ENCODE data around the gene PCDHA1.
A peak's percentile ranks its signal among the peaks of the same experiment; 100 is the strongest.

DNA sequence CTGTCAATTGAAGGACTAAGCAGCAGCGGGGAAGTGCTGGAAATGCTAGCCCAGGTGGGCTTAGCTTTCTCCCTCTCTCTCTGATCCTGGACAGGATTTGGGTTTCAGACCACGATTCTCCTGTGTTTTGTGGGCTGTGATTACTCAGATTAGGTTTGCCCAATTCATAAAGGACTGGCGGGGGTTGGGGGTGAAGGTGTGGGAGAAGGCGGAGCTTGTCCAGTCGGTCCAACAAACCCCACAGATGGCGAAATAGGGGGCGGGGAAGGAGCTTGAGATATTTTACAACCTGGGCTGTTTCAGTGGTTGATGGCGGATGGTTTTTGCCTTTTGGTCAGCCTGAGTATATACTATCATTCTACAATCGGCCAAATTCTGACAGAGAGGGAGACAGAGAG lies 215.5 kb downstream of the PCDHA1 start:
- TF ChIP-seq, protein P1, sequence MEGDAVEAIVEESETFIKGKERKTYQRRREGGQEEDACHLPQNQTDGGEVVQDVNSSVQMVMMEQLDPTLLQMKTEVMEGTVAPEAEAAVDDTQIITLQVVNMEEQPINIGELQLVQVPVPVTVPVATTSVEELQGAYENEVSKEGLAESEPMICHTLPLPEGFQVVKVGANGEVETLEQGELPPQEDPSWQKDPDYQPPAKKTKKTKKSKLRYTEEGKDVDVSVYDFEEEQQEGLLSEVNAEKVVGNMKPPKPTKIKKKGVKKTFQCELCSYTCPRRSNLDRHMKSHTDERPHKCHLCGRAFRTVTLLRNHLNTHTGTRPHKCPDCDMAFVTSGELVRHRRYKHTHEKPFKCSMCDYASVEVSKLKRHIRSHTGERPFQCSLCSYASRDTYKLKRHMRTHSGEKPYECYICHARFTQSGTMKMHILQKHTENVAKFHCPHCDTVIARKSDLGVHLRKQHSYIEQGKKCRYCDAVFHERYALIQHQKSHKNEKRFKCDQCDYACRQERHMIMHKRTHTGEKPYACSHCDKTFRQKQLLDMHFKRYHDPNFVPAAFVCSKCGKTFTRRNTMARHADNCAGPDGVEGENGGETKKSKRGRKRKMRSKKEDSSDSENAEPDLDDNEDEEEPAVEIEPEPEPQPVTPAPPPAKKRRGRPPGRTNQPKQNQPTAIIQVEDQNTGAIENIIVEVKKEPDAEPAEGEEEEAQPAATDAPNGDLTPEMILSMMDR (IDR thresholded peaks at IDR 0.05 in 2 of 3, conservative IDR thresholded peaks at IDR 0.05 in 1 of 3; ENCODE audit: borderline replicate concordance in 1 of 3, insufficient read depth in 1 of 3, low read depth in 2 of 3, low read length in 2 of 3), result no peak
- no peak for TF ChIP-seq TCF7L2 (IDR thresholded peaks at IDR 0.05; ENCODE audit: borderline replicate concordance, extremely low read depth, insufficient read depth, insufficient read length)
- no peak for TF ChIP-seq CBX3 (IDR thresholded peaks at IDR 0.05; ENCODE audit: low read depth)
- TF ChIP-seq, protein P2, sequence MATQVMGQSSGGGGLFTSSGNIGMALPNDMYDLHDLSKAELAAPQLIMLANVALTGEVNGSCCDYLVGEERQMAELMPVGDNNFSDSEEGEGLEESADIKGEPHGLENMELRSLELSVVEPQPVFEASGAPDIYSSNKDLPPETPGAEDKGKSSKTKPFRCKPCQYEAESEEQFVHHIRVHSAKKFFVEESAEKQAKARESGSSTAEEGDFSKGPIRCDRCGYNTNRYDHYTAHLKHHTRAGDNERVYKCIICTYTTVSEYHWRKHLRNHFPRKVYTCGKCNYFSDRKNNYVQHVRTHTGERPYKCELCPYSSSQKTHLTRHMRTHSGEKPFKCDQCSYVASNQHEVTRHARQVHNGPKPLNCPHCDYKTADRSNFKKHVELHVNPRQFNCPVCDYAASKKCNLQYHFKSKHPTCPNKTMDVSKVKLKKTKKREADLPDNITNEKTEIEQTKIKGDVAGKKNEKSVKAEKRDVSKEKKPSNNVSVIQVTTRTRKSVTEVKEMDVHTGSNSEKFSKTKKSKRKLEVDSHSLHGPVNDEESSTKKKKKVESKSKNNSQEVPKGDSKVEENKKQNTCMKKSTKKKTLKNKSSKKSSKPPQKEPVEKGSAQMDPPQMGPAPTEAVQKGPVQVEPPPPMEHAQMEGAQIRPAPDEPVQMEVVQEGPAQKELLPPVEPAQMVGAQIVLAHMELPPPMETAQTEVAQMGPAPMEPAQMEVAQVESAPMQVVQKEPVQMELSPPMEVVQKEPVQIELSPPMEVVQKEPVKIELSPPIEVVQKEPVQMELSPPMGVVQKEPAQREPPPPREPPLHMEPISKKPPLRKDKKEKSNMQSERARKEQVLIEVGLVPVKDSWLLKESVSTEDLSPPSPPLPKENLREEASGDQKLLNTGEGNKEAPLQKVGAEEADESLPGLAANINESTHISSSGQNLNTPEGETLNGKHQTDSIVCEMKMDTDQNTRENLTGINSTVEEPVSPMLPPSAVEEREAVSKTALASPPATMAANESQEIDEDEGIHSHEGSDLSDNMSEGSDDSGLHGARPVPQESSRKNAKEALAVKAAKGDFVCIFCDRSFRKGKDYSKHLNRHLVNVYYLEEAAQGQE (IDR thresholded peaks at IDR 0.05; ENCODE audit: low read depth), result no peak
- TF ChIP-seq, protein P3, sequence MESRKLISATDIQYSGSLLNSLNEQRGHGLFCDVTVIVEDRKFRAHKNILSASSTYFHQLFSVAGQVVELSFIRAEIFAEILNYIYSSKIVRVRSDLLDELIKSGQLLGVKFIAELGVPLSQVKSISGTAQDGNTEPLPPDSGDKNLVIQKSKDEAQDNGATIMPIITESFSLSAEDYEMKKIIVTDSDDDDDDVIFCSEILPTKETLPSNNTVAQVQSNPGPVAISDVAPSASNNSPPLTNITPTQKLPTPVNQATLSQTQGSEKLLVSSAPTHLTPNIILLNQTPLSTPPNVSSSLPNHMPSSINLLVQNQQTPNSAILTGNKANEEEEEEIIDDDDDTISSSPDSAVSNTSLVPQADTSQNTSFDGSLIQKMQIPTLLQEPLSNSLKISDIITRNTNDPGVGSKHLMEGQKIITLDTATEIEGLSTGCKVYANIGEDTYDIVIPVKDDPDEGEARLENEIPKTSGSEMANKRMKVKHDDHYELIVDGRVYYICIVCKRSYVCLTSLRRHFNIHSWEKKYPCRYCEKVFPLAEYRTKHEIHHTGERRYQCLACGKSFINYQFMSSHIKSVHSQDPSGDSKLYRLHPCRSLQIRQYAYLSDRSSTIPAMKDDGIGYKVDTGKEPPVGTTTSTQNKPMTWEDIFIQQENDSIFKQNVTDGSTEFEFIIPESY (IDR thresholded peaks at IDR 0.05; ENCODE audit: extremely low read depth, insufficient replicate concordance, low read length), result no peak
- no peak for TF ChIP-seq EZH2 (IDR thresholded peaks at IDR 0.05)
- TF ChIP-seq POLR2AphosphoS5 (IDR thresholded peaks at IDR 0.05; ENCODE audit: low read depth, low read length), result peak; percentile 35; the same call in 1 of the 2 replicates
- TF ChIP-seq YY1 (IDR thresholded peaks at IDR 0.05; ENCODE audit: extremely low read depth, insufficient replicate concordance, low read depth, low read length), result no peak
- TF ChIP-seq EGR1 (IDR thresholded peaks at IDR 0.05; ENCODE audit: low read depth), result no peak
- no peak for TF ChIP-seq POLR2A (IDR thresholded peaks at IDR 0.05; ENCODE audit: borderline replicate concordance, extremely low read depth, insufficient read depth, insufficient read length)
- TF ChIP-seq, protein P4, sequence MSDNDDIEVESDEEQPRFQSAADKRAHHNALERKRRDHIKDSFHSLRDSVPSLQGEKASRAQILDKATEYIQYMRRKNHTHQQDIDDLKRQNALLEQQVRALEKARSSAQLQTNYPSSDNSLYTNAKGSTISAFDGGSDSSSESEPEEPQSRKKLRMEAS (IDR thresholded peaks at IDR 0.05), result no peak
- TF ChIP-seq SP1 (IDR thresholded peaks at IDR 0.05; ENCODE audit: low read depth), result no peak; the same call in 1 of the 2 replicates
- no peak for TF ChIP-seq JUND (IDR thresholded peaks at IDR 0.05)
- TF ChIP-seq EZH2phosphoT487 (IDR thresholded peaks at IDR 0.05; ENCODE audit: borderline replicate concordance), result no peak

Data from HCT116 (cell line).